HG02885 (cell line): ENCODE results near the gene PRDM5.
A peak's percentile ranks its signal among the peaks of the same experiment; 100 is the strongest.

Experiments used
- ATAC-seq: cut with Tn5 transposase; IDR thresholded peaks from one replicate; pipeline ENCODE4 v1.9.1; 2021; ENCODE audit warnings: mild to moderate bottlenecking; ENCODE audit not compliant: unreplicated experiment, poor library complexity

Gene PRDM5

GRCh38 chr4:120916937-120917336 lies 5.6 kb downstream of the PRDM5 start:
- no peak for ATAC-seq

GRCh38 chr4:120915336-120915735 lies 7.2 kb downstream of the PRDM5 start:
- no peak for ATAC-seq

GRCh38 chr4:120903419-120903818 lies 19.1 kb downstream of the PRDM5 start:
- no peak for ATAC-seq

- ATAC-seq: no peak
These were observed 19.6 kb downstream of the PRDM5 start for GRCh38 chr4:120902925-120903324.

DNA sequence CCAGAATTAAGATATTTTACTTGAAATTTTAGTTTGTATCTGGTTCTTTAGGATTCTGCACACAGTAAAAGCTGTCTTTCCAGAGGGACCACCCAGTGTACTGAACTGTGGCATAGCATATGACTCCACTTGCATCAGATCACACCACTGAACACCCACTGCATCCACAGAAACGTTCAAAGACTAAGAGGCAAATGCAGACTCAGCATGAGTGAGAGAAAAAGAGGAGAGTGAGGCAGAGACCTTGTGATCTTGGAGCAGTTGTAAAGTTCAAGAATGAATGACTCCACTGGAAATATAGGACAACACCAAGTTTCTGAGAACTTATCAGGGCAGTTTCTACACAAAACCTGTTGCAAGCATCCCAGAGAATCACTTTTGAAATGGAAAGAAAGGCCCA lies 20.8 kb downstream of the PRDM5 start:
- no peak for ATAC-seq

- no peak for ATAC-seq
These were observed 24.4 kb downstream of the PRDM5 start for GRCh38 chr4:120897981-120898719.

DNA sequence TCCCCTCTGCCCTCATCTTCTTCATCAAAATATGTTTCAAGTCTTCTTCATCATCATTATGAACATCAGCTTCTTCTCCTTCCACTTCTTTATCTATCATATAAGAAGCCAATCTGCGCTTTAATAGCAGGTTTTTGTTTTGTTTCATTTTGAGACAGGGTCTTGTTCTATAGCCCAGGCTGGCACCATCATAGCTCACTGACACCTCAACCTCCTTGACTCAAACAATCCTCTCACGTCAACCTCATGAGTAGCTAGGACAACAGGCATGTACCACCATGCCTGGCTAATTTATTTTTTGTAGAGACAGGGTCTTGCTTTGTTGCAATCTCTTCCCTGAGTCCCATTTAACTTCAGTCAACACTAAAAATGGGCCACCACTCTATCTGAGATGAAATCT lies 27.0 kb downstream of the PRDM5 start:
- no peak for ATAC-seq

GRCh38 chr4:120893314-120893713 lies 29.2 kb downstream of the PRDM5 start:
- no peak for ATAC-seq

- ATAC-seq: no peak
These were observed 36.3 kb downstream of the PRDM5 start for GRCh38 chr4:120886191-120886590.

- no peak for ATAC-seq
These were observed 40.7 kb downstream of the PRDM5 start for GRCh38 chr4:120881846-120882245.

DNA sequence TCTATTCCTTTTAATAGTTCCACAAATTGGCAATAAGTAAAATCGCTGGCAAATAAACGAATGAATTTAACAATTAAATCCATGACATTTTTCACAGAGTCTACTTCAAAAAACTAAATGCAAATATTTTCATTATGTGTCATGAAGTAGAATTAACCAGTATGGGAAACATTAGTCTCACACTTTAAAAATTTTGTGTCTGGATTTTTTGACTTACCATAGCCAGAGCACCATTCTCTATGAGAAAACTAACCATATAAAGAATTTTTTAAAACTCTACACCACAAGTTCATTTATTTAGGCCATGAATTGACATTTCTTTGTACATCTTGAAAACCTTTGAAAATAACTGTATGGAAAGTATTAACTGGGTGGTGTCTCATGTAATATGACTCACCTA lies 41.2 kb downstream of the PRDM5 start:
- ATAC-seq: no peak

- ATAC-seq: no peak
These were observed 45.5 kb downstream of the PRDM5 start for GRCh38 chr4:120877021-120877420.

DNA sequence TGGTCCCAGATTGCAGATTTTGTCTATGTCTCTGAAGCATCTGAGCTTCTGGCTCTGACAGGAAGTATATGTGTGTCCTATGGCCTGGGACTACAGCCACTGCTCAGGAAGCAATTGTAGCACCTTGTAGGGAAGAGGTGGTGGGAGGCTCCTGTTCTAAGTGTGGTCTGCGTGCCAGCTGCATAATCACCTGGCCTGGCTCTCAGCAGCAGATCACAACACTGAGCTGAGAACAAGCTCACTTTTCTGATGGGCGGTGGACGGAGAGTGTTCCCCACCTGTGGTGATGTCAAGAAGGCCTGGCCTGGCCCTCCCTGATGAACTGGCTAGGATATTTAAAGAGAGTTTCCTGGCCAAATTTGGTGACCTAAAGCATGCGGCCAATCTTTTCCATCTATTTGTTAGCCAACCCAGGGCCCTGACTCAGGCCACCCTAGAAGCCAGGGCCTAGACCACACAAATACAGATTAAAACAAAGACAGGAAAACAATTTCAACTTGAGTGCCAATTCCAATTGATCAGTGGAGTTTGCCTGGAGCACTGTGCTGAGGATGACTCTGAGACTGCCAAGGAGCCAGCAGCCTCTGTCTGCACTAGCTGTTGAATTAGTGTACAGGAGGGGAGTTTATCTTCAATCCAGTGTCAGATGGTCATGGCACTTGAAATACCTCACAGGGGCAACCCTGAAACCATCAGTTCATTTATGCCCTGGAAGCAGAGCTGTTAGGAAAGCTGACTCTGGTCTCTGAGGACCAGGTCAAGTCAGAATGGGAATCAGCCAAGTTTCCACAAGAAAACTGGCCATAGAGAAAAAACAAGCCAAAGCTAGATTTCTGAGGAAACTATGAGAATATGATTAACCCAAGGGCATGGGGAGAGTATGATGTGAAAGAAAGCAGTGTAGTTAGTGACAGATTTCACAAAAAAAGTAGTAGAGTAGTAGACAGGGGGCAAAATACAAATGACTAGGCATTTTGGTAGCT lies 47.4 kb downstream of the PRDM5 start:
- no peak for ATAC-seq

DNA sequence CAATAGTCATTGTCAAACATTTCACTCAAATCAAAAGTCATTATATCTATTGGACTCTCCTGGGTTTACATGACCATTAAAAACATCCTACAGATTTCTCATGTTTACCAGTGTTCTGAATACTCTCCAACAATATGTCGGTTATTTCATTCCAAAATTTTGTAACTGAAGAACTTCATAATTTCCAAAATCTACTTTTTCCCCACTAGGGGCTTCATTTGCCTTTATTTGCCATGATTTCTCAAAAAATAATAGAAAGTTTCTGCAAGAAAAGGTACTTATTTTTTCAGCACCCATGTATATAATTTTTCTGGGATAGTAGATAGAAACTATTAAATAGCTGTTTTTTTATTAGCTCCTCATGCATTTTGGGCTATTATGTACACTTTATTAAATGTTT lies 49.0 kb downstream of the PRDM5 start:
- no peak for ATAC-seq

- ATAC-seq: no peak
These were observed 51.4 kb downstream of the PRDM5 start for GRCh38 chr4:120871173-120871572.

- no peak for ATAC-seq
These were observed 52.2 kb downstream of the PRDM5 start for GRCh38 chr4:120870279-120870673.

GRCh38 chr4:120869613-120870278 lies 52.8 kb downstream of the PRDM5 start:
- ATAC-seq: no peak

DNA sequence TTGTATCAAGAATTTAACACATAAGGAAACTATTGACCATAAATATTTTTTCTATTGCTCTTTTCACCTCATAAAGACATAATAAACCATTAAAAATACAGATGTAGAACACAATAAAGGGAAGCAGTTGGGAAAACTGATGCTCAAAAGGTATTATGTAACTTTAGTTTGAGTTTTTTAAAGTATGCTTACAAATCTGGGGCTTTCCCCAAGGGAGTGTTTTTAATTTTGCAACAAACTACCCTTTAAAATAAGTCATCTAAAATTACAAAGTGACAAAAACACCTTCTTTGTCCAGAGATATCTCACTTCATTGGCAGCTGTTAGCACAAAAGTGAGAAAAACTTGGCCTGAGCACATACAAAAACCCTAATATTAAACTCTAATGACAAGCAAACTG lies 55.0 kb downstream of the PRDM5 start:
- ATAC-seq: no peak

DNA sequence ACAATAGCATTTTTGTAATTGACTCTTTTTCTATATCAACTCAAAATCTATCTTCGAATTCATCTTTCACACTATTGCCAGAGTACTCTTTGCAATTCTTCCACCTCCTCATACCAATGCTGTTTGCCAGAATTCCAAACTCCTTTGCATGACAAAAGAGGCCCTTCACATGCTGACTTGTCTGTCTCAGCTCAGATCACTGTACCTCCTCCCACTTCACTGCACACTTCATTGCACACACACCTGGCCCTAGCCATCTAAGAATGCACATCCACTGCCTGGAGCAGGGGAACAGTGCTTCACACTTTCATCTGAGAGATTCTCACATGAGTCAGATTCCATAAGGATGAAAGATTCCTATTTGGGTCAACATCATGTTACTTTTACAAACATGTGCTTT lies 56.5 kb downstream of the PRDM5 start:
- ATAC-seq: peak; percentile 82

DNA sequence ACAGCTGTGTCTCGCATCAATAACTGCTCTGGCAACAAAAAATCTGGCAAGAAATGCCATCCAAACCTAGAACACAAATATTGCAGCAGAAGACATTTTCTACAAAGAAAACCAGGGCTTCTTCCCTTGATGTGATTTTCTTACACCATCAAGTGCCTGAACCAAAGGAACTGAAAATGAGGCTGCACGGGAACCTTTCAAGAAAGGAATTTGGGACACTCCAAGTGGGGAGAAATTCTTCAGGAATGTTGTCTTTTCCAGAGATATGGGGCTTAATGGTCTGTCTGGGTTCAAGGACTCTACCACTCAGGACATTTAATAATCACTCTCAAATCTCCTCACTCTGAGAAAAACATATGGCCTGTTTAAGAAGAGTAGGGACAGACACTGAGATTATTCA lies 57.6 kb downstream of the PRDM5 start:
- ATAC-seq: no peak

DNA sequence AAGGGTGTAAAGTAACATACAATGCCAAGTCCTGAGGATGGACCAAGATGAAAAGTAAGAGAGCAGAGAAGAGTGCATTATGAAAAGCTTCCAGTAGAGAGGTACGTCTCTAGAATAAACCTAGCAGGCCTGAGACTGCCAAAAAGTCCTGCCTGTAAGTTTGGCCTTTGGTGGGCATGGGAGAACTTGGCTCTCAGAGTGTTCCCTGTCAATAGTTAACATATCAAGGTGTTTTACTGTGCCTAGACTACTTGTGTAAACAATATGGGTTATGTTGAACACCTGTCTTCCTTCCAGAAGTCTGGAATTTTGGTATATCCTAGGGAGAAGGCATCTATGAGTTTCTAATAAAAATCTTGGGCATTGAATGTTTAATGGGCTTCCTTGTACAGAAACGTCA lies 60.1 kb downstream of the PRDM5 start:
- ATAC-seq: no peak
